ENCODE measurements around the gene EOGT. TPM values are rescaled to one million over a fixed set of nuclear protein-coding genes. Genes with fewer than 3 reads are reported as not detected.

Gene EOGT
- total and polyA plus RNA-seq, 10 of the 15 experiments (the other 5 are each of a cell fraction or from before 2014, with no cell fraction given): 3.5 to 16.5 (median 8.3) TPM

GRCh38 chr3:69058180-69058946 is 44.9 kb upstream of the EOGT start:
- Histone ChIP-seq H3K4me2 (ENCODE audit: control insufficient read depth, insufficient read depth) (peak overlapping the region; percentile 66), H3K27ac (ENCODE audit: control insufficient read depth, insufficient read depth) (peak overlapping the region; percentile 82), H3K9me3 (replicated peaks; ENCODE audit: control insufficient read depth, insufficient read depth, low read length) (no peaks in the 10 kb centered on the region; the same call in 2 of the 3 replicates), H3K4me1 (ENCODE audit: control insufficient read depth, insufficient read depth, low read length) (peaks cover 10% of the 10 kb centered on the region), H2AFZ (ENCODE audit: control insufficient read depth, low read depth, low read length) (peak overlapping the region; percentile 76), H3K9ac (ENCODE audit: control insufficient read depth, insufficient read depth, low read length) (no peak overlapping the region; the same call in 1 of the 2 replicates), H4K20me1 (ENCODE audit: control insufficient read depth, insufficient read depth) (no peaks in the 10 kb centered on the region), H3K4me3 (peak overlapping the region; percentile 31; the same call in 1 of the 2 replicates), H3K79me2 (ENCODE audit: control insufficient read depth, insufficient read depth, low read length) (no peaks in the 10 kb centered on the region; the same call in 1 of the 2 replicates), H3K27me3 (replicated peaks in 1 of 2; ENCODE audit: control insufficient read depth in 2 of 2, insufficient read depth in 2 of 2, low read length in 1 of 2) (no peaks in the 10 kb centered on the region), H3K36me3 (ENCODE audit: control insufficient read depth in 2 of 2, insufficient read depth in 2 of 2, low read length in 1 of 2) (peaks cover 1 to 13% of the 10 kb centered on the region in 2 experiments; a peak in 2 of 4 replicates)
- ATAC-seq (peak; percentile 99), FAIRE-seq (peak; percentile 27), DNase-seq (ENCODE audit: low read depth, low spot score) (no peak)
- WGBS (ENCODE audit: insufficient coverage, insufficient replicate concordance, low lambda C conversion rate, missing lambda C conversion rate): 3% methylated on average over 3 of the region's 3 CpGs
- RAD21 ChIA-PET (ENCODE audit: unreplicated experiment): interaction anchor here (1.9 kb wide), 1 partner anchor 26 kb away, joined by 5 read pairs; the partner anchor contains the start of gene ARL6IP5
- no TSS peak for BruUV-seq (replicated peaks)
- SMC1A ChIA-PET (ENCODE audit: uncharacterized antibody, unreplicated experiment): interaction anchor here (0.7 to 4.0 kb wide), 11 partner anchors 9 to 145 kb away, joined by 3 to 27 read pairs (median 4); no protein-coding TSS in a partner anchor
- intact Hi-C loops (cut with micrococcal nuclease; ENCODE audit: unreplicated experiment): no loop called here
- POLR2A ChIA-PET: interaction anchor here (0.7 to 2.1 kb wide), 7 partner anchors 10 to 31 kb away, joined by 3 to 7 read pairs (median 5); partner anchors contain the start of gene ARL6IP5
- CTCF ChIA-PET: interaction anchor here (1.0 to 2.2 kb wide), 5 partner anchors 16 to 33 kb away, joined by 3 to 4 read pairs (median 4); no protein-coding TSS in a partner anchor
- in situ Hi-C loops (cut with MboI): no loop called here
- TF ChIP-seq LARP7 (IDR thresholded peaks at IDR 0.05): no peak
- peak in 1 of 2 experiments; percentile 32; a peak in 1 of 4 replicates for TF ChIP-seq IKZF2 (IDR thresholded peaks at IDR 0.05)
- no peak for TF ChIP-seq NFYB (IDR thresholded peaks at IDR 0.05; ENCODE audit: insufficient read depth, low read depth, low read length)
- no peak for TF ChIP-seq ELK1 (IDR thresholded peaks at IDR 0.05; ENCODE audit: low read depth, low read length)
- TF ChIP-seq E2F4 (IDR thresholded peaks at IDR 0.05; ENCODE audit: low read depth, low read length): no peak
- no peak for TF ChIP-seq MEF2B (IDR thresholded peaks at IDR 0.05; ENCODE audit: partially characterized antibody, poor library complexity, severe bottlenecking)
- no peak for TF ChIP-seq SIX5 (IDR thresholded peaks at IDR 0.05; ENCODE audit: low read depth, low read length, severe bottlenecking)
- no peak for TF ChIP-seq ZNF622 (IDR thresholded peaks at IDR 0.05)
- no peak for TF ChIP-seq HCFC1 (IDR thresholded peaks at IDR 0.05; ENCODE audit: low read length)
- 0 out of 2 replicates have a peak, but pooled peaks have one; percentile 39 for TF ChIP-seq ZNF687 (IDR thresholded peaks at IDR 0.05)
- TF ChIP-seq CHD4 (IDR thresholded peaks at IDR 0.05): no peak
- TF ChIP-seq ZNF384 (IDR thresholded peaks at IDR 0.05; ENCODE audit: borderline replicate concordance, low read depth, low read length): no peak
- TF ChIP-seq RB1 (IDR thresholded peaks at IDR 0.05; ENCODE audit: borderline replicate concordance): no peak
- peak; percentile 95 for TF ChIP-seq SPI1 (IDR thresholded peaks at IDR 0.05; ENCODE audit: borderline replicate concordance, insufficient read depth, low read depth, low read length)
- TF ChIP-seq SREBF2 (IDR thresholded peaks at IDR 0.05; ENCODE audit: low read length): no peak
- TF ChIP-seq CHD2 (IDR thresholded peaks at IDR 0.05; ENCODE audit: borderline replicate concordance, low read depth, low read length): no peak

All from GM12878 (cell line).